ENCODE data around the gene FUS. TPM values are rescaled to one million over a fixed set of nuclear protein-coding genes. Genes with fewer than 3 reads are reported as not detected.

Gene FUS
- total RNA-seq, 1 donor from 2014 or later, result 309 TPM

- Mint-ChIP-seq H3K27ac (ENCODE audit: unreplicated experiment) (no peak overlapping the region), H3K9me3 (ENCODE audit: unreplicated experiment) (no peaks in the 10 kb centered on the region), H3K4me3 (ENCODE audit: unreplicated experiment) (peak overlapping the region; percentile 46), H3K27me3 (ENCODE audit: low read depth, unreplicated experiment) (peaks cover 4% of the 10 kb centered on the region), H3K36me3 (ENCODE audit: low read depth, unreplicated experiment) (no peaks in the 10 kb centered on the region), H3K4me1 (ENCODE audit: low read depth, unreplicated experiment) (peaks cover 4% of the 10 kb centered on the region)
- no peaks in the 10 kb centered on the region for H3K27me3 ChIP-seq (ENCODE audit: insufficient read depth, low read length)
- H4K20me1 ChIP-seq (ENCODE audit: insufficient read depth, low read length), result peaks cover 16% of the 10 kb centered on the region
- peaks cover 5% of the 10 kb centered on the region for H3K36me3 ChIP-seq (ENCODE audit: insufficient read depth, low read length)
- H3K79me2 ChIP-seq (ENCODE audit: insufficient read depth, low read length), result peaks cover 29% of the 10 kb centered on the region
- H2AFZ ChIP-seq (ENCODE audit: low read depth, low read length), result no peak overlapping the region
- H3K4me2 ChIP-seq (ENCODE audit: low read length), result no peak overlapping the region
- FAIRE-seq (no peak), DNase-seq (ENCODE audit: low read depth) (peak; percentile 86)
- no peak overlapping the region for H3K4me3 ChIP-seq (ENCODE audit: insufficient read depth, low read depth, low read length)
- no peak for TF ChIP-seq EZH2 (IDR thresholded peaks at IDR 0.05; ENCODE audit: insufficient read depth, low read length)
- no peak for TF ChIP-seq CTCF (IDR thresholded peaks at IDR 0.05; ENCODE audit: insufficient read depth, low read depth, low read length)
- no peak overlapping the region for H3K27ac ChIP-seq (ENCODE audit: low read depth, low read length)
- H3K9ac ChIP-seq (ENCODE audit: low read length), result no peak overlapping the region
- H3K4me1 ChIP-seq (ENCODE audit: insufficient read depth, low read length), result peaks cover 7% of the 10 kb centered on the region
- no peaks in the 10 kb centered on the region for H3K9me3 ChIP-seq (ENCODE audit: insufficient read depth, low read depth, low read length)
Measured at GRCh38 chr16:31177136-31177535, 2.8 kb upstream of the FUS start.

- FAIRE-seq (no peak), DNase-seq (ENCODE audit: low read depth) (no peak)
- no peak for TF ChIP-seq CTCF (IDR thresholded peaks at IDR 0.05; ENCODE audit: insufficient read depth, low read depth, low read length)
- no peak for TF ChIP-seq EZH2 (IDR thresholded peaks at IDR 0.05; ENCODE audit: insufficient read depth, low read length)
- peaks cover 24% of the 10 kb centered on the region for H3K36me3 ChIP-seq (ENCODE audit: insufficient read depth, low read length)
- Mint-ChIP-seq H3K4me1 (ENCODE audit: low read depth, unreplicated experiment) (peaks cover 24% of the 10 kb centered on the region), H3K4me3 (ENCODE audit: unreplicated experiment) (peak overlapping the region; percentile 98), H3K36me3 (ENCODE audit: low read depth, unreplicated experiment) (peaks cover 9% of the 10 kb centered on the region), H3K27ac (ENCODE audit: unreplicated experiment) (peak overlapping the region; percentile 94), H3K9me3 (ENCODE audit: unreplicated experiment) (no peaks in the 10 kb centered on the region), H3K27me3 (ENCODE audit: low read depth, unreplicated experiment) (peaks cover 4% of the 10 kb centered on the region)
- no peaks in the 10 kb centered on the region for H3K9me3 ChIP-seq (ENCODE audit: insufficient read depth, low read depth, low read length)
- H2AFZ ChIP-seq (ENCODE audit: low read depth, low read length), result peak overlapping the region; percentile 95
- H3K9ac ChIP-seq (ENCODE audit: low read length), result peak overlapping the region; percentile 99
- no peaks in the 10 kb centered on the region for H3K27me3 ChIP-seq (ENCODE audit: insufficient read depth, low read length)
- peaks cover 26% of the 10 kb centered on the region for H3K4me1 ChIP-seq (ENCODE audit: insufficient read depth, low read length)
- H3K4me2 ChIP-seq (ENCODE audit: low read length), result peak overlapping the region; percentile 92
- H3K27ac ChIP-seq (ENCODE audit: low read depth, low read length), result peak overlapping the region; percentile 98
- H3K79me2 ChIP-seq (ENCODE audit: insufficient read depth, low read length), result peaks cover 50% of the 10 kb centered on the region
- H4K20me1 ChIP-seq (ENCODE audit: insufficient read depth, low read length), result peaks cover 38% of the 10 kb centered on the region
- peak overlapping the region; percentile 92 for H3K4me3 ChIP-seq (ENCODE audit: insufficient read depth, low read depth, low read length)
Measured at GRCh38 chr16:31179219-31179746, 656 bp upstream of the FUS start.

GRCh38 chr16:31181102-31181830 is 1.3 kb downstream of the FUS start:
- DNase-seq (ENCODE audit: low read depth) (no peak), FAIRE-seq (no peak)
- peaks cover 69% of the 10 kb centered on the region for H3K79me2 ChIP-seq (ENCODE audit: insufficient read depth, low read length)
- peaks cover 36% of the 10 kb centered on the region for H3K36me3 ChIP-seq (ENCODE audit: insufficient read depth, low read length)
- Mint-ChIP-seq H3K36me3 (ENCODE audit: low read depth, unreplicated experiment) (peaks cover 17% of the 10 kb centered on the region), H3K27me3 (ENCODE audit: low read depth, unreplicated experiment) (no peaks in the 10 kb centered on the region), H3K4me1 (ENCODE audit: low read depth, unreplicated experiment) (peaks cover 35% of the 10 kb centered on the region), H3K9me3 (ENCODE audit: unreplicated experiment) (no peaks in the 10 kb centered on the region), H3K4me3 (ENCODE audit: unreplicated experiment) (peak overlapping the region; percentile 98), H3K27ac (ENCODE audit: unreplicated experiment) (peak overlapping the region; percentile 100)
- peak overlapping the region; percentile 98 for H3K27ac ChIP-seq (ENCODE audit: low read depth, low read length)
- H3K4me3 ChIP-seq (ENCODE audit: insufficient read depth, low read depth, low read length), result peak overlapping the region; percentile 92
- peaks cover 58% of the 10 kb centered on the region for H4K20me1 ChIP-seq (ENCODE audit: insufficient read depth, low read length)
- H2AFZ ChIP-seq (ENCODE audit: low read depth, low read length), result no peak overlapping the region
- H3K9me3 ChIP-seq (ENCODE audit: insufficient read depth, low read depth, low read length), result no peaks in the 10 kb centered on the region
- H3K9ac ChIP-seq (ENCODE audit: low read length), result peak overlapping the region; percentile 99
- H3K27me3 ChIP-seq (ENCODE audit: insufficient read depth, low read length), result no peaks in the 10 kb centered on the region
- TF ChIP-seq CTCF (IDR thresholded peaks at IDR 0.05; ENCODE audit: insufficient read depth, low read depth, low read length), result no peak
- no peak for TF ChIP-seq EZH2 (IDR thresholded peaks at IDR 0.05; ENCODE audit: insufficient read depth, low read length)
- H3K4me2 ChIP-seq (ENCODE audit: low read length), result peak overlapping the region; percentile 92
- H3K4me1 ChIP-seq (ENCODE audit: insufficient read depth, low read length), result peaks cover 26% of the 10 kb centered on the region

Data from astrocyte (in vitro differentiated cells and primary cell).